Measurements from ENCODE around the gene SERPINE2.

SERPINE2 gene

GRCh38 chr2:224042191-224042696, 3.2 kb upstream of the SERPINE2 start:
- no peak for DNase-seq

- DNase-seq, result no peak
Measured at GRCh38 chr2:224041554-224041953, 2.5 kb upstream of the SERPINE2 start.

GRCh38 chr2:224040753-224041152, 1.7 kb upstream of the SERPINE2 start:
- no peak for DNase-seq

- DNase-seq, result no peak
Measured at GRCh38 chr2:224039770-224040440, 819 bp upstream of the SERPINE2 start.

GRCh38 chr2:224038830-224039079, 331 bp downstream of the SERPINE2 start:
- no peak for DNase-seq

- no peak for DNase-seq
Measured at GRCh38 chr2:224038049-224038829, 847 bp downstream of the SERPINE2 start.

- DNase-seq, result no peak
Measured at GRCh38 chr2:224036731-224037361, 2.2 kb downstream of the SERPINE2 start.

GRCh38 chr2:224034017-224034416, 5.1 kb downstream of the SERPINE2 start:
- DNase-seq, result no peak

GRCh38 chr2:224033601-224034000, 5.5 kb downstream of the SERPINE2 start:
- no peak for DNase-seq

GRCh38 chr2:224032283-224032682, 6.8 kb downstream of the SERPINE2 start:
- no peak for DNase-seq

- no peak for DNase-seq
Measured at GRCh38 chr2:224031358-224031970, 7.6 kb downstream of the SERPINE2 start.

- DNase-seq, result no peak
Measured at GRCh38 chr2:224030786-224031185, 8.3 kb downstream of the SERPINE2 start.

- DNase-seq, result no peak
Measured at GRCh38 chr2:224029876-224030275, 9.2 kb downstream of the SERPINE2 start.

GRCh38 chr2:224027931-224028330, 11.2 kb downstream of the SERPINE2 start:
- DNase-seq, result no peak

- DNase-seq, result no peak
Measured at GRCh38 chr2:224027070-224027469, 12.0 kb downstream of the SERPINE2 start.

GRCh38 chr2:224025874-224026273, 13.2 kb downstream of the SERPINE2 start:
- no peak for DNase-seq

GRCh38 chr2:224024270-224024669, 14.8 kb downstream of the SERPINE2 start:
- no peak for DNase-seq

GRCh38 chr2:224023188-224023587, 15.9 kb downstream of the SERPINE2 start:
- no peak for DNase-seq

GRCh38 chr2:224022486-224022885, 16.6 kb downstream of the SERPINE2 start:
- no peak for DNase-seq

- no peak for DNase-seq
Measured at GRCh38 chr2:224020523-224020922, 18.6 kb downstream of the SERPINE2 start.

- no peak for DNase-seq
Measured at GRCh38 chr2:224017957-224018356, 21.1 kb downstream of the SERPINE2 start.

- no peak for DNase-seq
Measured at GRCh38 chr2:224016963-224017362, 22.1 kb downstream of the SERPINE2 start.

GRCh38 chr2:224014336-224014735, 24.8 kb downstream of the SERPINE2 start:
- no peak for DNase-seq

GRCh38 chr2:224011837-224012236, 27.2 kb downstream of the SERPINE2 start:
- no peak for DNase-seq

All from NCI-H1417 treated with DMSO at 0.1 percent for 48 hours (cell line).